Kidney epithelial cell (primary cell): Measurements from ENCODE around the gene CLDN15. TPM values are rescaled to one million over a fixed set of nuclear protein-coding genes. Genes with fewer than 3 reads are reported as not detected.

Experiments
- DNase-seq: peaks from one replicate; pipeline ENCODE4 v3.0.0-alpha.2; 2010; ENCODE audit warnings: low read depth
- H3K27me3 ChIP-seq: 2 replicates; pipeline ENCODE4 v1.6.0; 2011; ENCODE audit warnings: low read length; ENCODE audit not compliant: control insufficient read depth, insufficient read depth
- H3K36me3 ChIP-seq: 2 replicates; pipeline ENCODE4 v1.5.1; 2011; ENCODE audit warnings: low read length; ENCODE audit not compliant: control insufficient read depth, insufficient read depth
- H3K4me3 ChIP-seq: 2 replicates; pipeline ENCODE4 v1.5.1; 2011; ENCODE audit warnings: low read depth, mild to moderate bottlenecking, control low read depth, low read length
- total RNA-seq: library from RNA; depleted of rRNA; stranded (reverse); fragments of >200 nt; gene quantifications from 2 replicates; pipeline ENCODE4 v1.2.3, GENCODE V29; 2015
- TF ChIP-seq, protein P1 (sequence below): IDR thresholded peaks from 2 replicates; pipeline ENCODE4 v1.5.1; 2011; ENCODE audit warnings: mild to moderate bottlenecking, moderate library complexity, low read length, control low read depth, inconsistent platforms; ENCODE audit not compliant: insufficient read depth, poor library complexity, severe bottlenecking

CLDN15 gene
- total RNA-seq, 1 donor from 2014 or later, result 4.8 TPM

GRCh38 chr7:101235522-101235921 is 2.1 kb downstream of the CLDN15 start:
- no peaks in the 10 kb centered on the region for H3K27me3 ChIP-seq
- no peak for DNase-seq
- H3K36me3 ChIP-seq, result no peaks in the 10 kb centered on the region
- TF ChIP-seq, protein P1, sequence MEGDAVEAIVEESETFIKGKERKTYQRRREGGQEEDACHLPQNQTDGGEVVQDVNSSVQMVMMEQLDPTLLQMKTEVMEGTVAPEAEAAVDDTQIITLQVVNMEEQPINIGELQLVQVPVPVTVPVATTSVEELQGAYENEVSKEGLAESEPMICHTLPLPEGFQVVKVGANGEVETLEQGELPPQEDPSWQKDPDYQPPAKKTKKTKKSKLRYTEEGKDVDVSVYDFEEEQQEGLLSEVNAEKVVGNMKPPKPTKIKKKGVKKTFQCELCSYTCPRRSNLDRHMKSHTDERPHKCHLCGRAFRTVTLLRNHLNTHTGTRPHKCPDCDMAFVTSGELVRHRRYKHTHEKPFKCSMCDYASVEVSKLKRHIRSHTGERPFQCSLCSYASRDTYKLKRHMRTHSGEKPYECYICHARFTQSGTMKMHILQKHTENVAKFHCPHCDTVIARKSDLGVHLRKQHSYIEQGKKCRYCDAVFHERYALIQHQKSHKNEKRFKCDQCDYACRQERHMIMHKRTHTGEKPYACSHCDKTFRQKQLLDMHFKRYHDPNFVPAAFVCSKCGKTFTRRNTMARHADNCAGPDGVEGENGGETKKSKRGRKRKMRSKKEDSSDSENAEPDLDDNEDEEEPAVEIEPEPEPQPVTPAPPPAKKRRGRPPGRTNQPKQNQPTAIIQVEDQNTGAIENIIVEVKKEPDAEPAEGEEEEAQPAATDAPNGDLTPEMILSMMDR, result no peak
- H3K4me3 ChIP-seq, result no peak overlapping the region

DNA sequence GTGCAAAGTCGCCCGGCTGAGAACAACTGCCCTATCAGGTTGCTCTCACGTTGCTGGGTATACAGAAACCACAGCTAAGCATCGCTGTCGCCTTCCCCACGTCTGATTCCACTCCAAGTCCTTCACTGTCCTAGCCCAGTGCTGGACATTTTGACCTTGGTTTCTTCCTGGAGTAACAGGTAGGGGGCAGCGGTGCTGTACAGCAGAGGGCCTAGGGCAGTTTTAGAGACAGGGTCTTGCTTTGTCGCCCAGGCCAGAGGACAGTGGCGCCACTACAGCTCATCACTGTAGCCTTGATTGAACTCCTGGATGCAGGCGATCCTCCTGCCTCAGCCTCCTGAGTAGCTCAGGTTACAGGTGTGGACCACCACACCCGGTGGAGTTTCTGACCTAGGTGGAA is 2.6 kb downstream of the CLDN15 start:
- TF ChIP-seq, protein P1, result peak; percentile 34
- Histone ChIP-seq H3K36me3 (no peaks in the 10 kb centered on the region), H3K27me3 (no peaks in the 10 kb centered on the region), H3K4me3 (no peak overlapping the region)
- no peak for DNase-seq

DNA sequence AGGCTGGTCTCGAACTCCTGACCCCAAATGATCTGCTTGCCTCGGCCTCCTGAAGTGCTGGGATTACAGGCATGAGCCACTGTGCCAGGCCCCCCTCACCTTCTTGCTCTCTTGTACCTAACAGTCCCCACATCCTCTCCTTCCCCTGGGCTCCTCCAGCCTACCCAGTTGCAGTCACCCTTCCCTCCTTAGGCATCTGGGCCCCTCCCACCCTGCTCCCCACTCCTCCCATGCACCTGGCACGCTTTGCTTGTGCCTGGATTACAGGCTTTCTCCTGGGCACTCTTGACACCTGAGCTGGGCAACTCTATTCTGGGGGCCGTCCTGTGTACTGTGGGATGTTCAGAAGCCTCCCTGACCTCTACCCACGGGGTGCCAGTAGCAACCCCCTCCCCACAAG is 3.0 kb downstream of the CLDN15 start:
- TF ChIP-seq, protein P1, result no peak
- no peaks in the 10 kb centered on the region for H3K27me3 ChIP-seq
- DNase-seq, result no peak
- no peaks in the 10 kb centered on the region for H3K36me3 ChIP-seq
- no peak overlapping the region for H3K4me3 ChIP-seq

DNA sequence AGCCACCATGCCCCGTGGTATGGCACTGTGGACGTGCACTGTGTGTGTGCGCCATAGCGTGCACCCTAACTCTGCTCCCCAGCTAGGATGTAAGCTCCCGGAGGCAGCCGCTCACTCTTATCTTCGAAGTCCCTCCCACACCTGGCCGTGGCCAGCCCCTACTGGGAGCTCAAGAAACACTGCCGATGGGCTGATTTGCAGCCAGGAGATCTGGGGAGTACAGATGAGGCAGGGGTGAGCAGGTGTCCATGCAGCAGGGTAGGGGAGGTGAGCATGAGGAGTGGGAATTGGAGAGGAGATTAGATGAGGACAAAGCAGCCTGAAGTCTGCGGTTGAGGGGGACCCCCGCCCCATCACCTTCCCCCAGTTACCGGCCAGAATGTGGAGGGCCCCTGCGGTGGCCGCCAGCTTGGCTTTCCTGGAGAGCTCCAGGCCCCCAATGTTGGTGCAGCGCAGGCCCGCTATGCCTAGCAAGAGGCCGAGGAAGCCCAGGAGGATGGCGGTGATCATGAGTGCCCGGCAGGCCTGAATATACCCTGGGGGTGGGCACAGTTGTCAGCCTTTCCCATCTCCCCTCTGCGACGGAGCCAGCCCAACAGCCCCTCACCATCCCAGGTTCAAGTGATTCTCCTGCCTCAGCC is 3.6 kb downstream of the CLDN15 start:
- DNase-seq, result no peak
- no peak overlapping the region for H3K4me3 ChIP-seq
- TF ChIP-seq, protein P1, result no peak
- no peaks in the 10 kb centered on the region for H3K36me3 ChIP-seq
- H3K27me3 ChIP-seq, result no peaks in the 10 kb centered on the region

DNA sequence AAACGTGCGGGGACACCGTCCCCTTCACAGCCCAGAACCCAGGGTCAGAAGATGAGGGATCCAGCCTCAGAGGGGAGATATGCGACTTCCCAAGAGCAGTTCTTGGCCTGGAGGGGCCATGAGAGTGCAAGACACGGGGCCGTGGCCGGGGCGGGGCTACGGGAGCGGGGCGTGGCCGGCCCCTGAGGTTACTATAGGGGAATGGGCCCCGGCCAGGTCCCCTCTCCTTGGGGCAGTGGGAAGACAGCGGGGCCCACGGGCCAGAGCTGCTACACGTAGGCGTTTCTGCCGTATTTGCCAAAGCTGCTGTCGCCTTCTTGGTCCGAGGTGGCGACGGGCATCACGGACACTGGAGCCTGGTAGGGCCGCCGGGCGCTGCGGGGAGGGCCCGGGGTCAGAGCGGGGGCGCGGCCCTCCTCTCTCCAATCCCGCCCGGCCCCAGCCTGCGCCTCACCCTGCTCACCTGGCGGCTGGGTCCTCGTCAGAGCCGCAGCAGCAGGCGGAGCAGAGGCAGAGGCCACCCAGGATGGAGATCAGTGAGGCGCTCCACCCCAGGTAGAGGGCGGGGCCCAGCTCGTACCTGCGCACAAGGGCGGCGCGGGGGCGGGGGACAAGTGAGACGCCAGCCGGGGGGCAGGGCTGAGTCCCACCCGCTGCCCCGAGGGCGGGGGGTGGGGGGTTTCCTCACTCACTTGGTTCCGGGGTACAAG is 5.3 kb downstream of the CLDN15 start:
- TF ChIP-seq, protein P1, result no peak
- Histone ChIP-seq H3K27me3 (no peaks in the 10 kb centered on the region), H3K4me3 (peak overlapping the region; percentile 24), H3K36me3 (no peaks in the 10 kb centered on the region)
- no peak for DNase-seq
